RWPE2 (cell line): Measurements from ENCODE around the gene MYO6.

Experiments used
- ATAC-seq: fragments of 200-7000 bp; cut with Tn5 transposase; 3 replicates; pipeline ENCODE4 v1.9.1; 2021; ENCODE audit warnings: low read depth
- DNase-seq: peaks from one replicate; pipeline ENCODE4 v3.0.0-alpha.2; 2020; ENCODE audit warnings: low spot score
- H3K27ac ChIP-seq: fragments of 450-650 bp; 2 replicates; pipeline ENCODE4 v1.5.1; 2017; ENCODE audit warnings: mild to moderate bottlenecking; ENCODE audit not compliant: poor library complexity, severe bottlenecking
- H3K27me3 ChIP-seq: fragments of 250-450 bp; sonication (Bioruptor Pico); 2 replicates; pipeline ENCODE4 v1.5.1; 2021; ENCODE audit warnings: mild to moderate bottlenecking, moderate library complexity; ENCODE audit not compliant: insufficient read depth, poor library complexity, severe bottlenecking
- H3K36me3 ChIP-seq: fragments of 250-450 bp; sonication (Bioruptor Pico); 2 replicates; pipeline ENCODE4 v1.5.1; 2020; ENCODE audit warnings: low read depth, mild to moderate bottlenecking, moderate library complexity
- H3K4me1 ChIP-seq: fragments of 250-450 bp; sonication (Bioruptor Pico); 2 replicates; pipeline ENCODE4 v1.5.1; 2021; ENCODE audit warnings: mild to moderate bottlenecking, moderate library complexity; ENCODE audit not compliant: insufficient read depth, poor library complexity, severe bottlenecking
- H3K4me3 ChIP-seq: fragments of 250-450 bp; sonication (Bioruptor Pico); 2 replicates; pipeline ENCODE4 v1.5.1; 2021; ENCODE audit warnings: mild to moderate bottlenecking, moderate library complexity; ENCODE audit not compliant: severe bottlenecking
- H3K9me3 ChIP-seq: fragments of 250-450 bp; sonication (Bioruptor Pico); 2 replicates; pipeline ENCODE4 v1.5.1; 2021; ENCODE audit warnings: mild to moderate bottlenecking, moderate library complexity; ENCODE audit not compliant: severe bottlenecking
- TF ChIP-seq, protein P1 (sequence below): fragments of 450-650 bp; IDR thresholded peaks from one replicate; pipeline ENCODE4 v1.5.1; 2017; ENCODE audit warnings: mild to moderate bottlenecking, moderate library complexity; ENCODE audit not compliant: poor library complexity, severe bottlenecking

MYO6 gene

DNA sequence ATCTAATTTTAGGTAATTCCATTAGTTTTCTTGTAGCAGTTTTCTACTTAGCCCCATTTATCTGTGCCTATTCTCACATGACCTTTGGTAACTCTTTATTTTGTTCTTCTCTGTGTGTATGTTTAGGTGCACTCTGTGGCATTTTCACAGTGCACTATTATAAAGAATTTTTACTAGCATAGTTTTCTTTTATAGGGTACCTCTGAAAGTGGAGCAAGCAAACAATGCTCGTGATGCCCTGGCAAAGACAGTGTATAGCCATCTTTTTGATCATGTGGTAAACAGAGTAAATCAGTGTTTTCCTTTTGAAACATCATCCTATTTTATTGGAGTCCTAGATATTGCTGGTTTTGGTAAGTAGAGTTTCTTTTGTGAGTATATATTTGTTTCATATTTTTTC lies 107.9 kb downstream of the MYO6 start:
- Histone ChIP-seq H3K4me3 (no peak overlapping the region), H3K27ac (no peak overlapping the region), H3K4me1 (peaks cover 5% of the 10 kb centered on the region), H3K36me3 (peaks cover 23% of the 10 kb centered on the region), H3K27me3 (no peaks in the 10 kb centered on the region), H3K9me3 (no peaks in the 10 kb centered on the region)
- TF ChIP-seq, protein P1, sequence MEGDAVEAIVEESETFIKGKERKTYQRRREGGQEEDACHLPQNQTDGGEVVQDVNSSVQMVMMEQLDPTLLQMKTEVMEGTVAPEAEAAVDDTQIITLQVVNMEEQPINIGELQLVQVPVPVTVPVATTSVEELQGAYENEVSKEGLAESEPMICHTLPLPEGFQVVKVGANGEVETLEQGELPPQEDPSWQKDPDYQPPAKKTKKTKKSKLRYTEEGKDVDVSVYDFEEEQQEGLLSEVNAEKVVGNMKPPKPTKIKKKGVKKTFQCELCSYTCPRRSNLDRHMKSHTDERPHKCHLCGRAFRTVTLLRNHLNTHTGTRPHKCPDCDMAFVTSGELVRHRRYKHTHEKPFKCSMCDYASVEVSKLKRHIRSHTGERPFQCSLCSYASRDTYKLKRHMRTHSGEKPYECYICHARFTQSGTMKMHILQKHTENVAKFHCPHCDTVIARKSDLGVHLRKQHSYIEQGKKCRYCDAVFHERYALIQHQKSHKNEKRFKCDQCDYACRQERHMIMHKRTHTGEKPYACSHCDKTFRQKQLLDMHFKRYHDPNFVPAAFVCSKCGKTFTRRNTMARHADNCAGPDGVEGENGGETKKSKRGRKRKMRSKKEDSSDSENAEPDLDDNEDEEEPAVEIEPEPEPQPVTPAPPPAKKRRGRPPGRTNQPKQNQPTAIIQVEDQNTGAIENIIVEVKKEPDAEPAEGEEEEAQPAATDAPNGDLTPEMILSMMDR, result no peak
- ATAC-seq (no peak), DNase-seq (no peak)

- no peaks in the 10 kb centered on the region for H3K27me3 ChIP-seq
- no peak for ATAC-seq
These were observed 114.0 kb downstream of the MYO6 start for GRCh38 chr6:75863001-75863400.

DNA sequence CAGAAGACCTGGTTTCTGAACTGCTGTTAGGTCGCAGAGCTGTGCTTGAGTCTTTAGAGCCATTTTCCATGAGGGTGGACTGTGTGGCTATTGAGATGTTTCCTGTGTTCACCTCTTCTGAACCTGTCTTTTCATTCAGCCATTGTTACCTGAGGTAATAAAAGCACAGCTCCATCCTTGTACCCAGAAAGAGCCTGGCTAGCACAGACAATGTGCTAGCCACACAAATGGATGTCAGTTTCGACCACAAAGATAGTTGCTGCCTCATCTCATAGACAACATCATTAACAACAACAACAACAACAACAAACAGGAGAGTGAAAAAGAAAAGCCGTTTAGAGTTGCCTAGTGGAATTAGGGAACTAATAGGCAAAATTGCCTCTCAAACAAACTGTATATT lies 114.7 kb downstream of the MYO6 start:
- TF ChIP-seq, protein P1, result no peak
- ATAC-seq, result no peak
- DNase-seq, result no peak
- no peak overlapping the region for H3K4me3 ChIP-seq
- H3K4me1 ChIP-seq, result no peaks in the 10 kb centered on the region
- no peaks in the 10 kb centered on the region for H3K27me3 ChIP-seq
- no peak overlapping the region for H3K27ac ChIP-seq
- H3K9me3 ChIP-seq, result no peaks in the 10 kb centered on the region
- H3K36me3 ChIP-seq, result peaks cover 36% of the 10 kb centered on the region

More at GRCh38 chr6:75863001-75863400, 114.0 kb downstream of the MYO6 start:
- no peaks in the 10 kb centered on the region for H3K9me3 ChIP-seq
- H3K27ac ChIP-seq, result no peak overlapping the region
- TF ChIP-seq, protein P1, result no peak
- peaks cover 41% of the 10 kb centered on the region for H3K36me3 ChIP-seq
- no peak for DNase-seq
- H3K4me3 ChIP-seq, result no peak overlapping the region
- no peaks in the 10 kb centered on the region for H3K4me1 ChIP-seq

DNA sequence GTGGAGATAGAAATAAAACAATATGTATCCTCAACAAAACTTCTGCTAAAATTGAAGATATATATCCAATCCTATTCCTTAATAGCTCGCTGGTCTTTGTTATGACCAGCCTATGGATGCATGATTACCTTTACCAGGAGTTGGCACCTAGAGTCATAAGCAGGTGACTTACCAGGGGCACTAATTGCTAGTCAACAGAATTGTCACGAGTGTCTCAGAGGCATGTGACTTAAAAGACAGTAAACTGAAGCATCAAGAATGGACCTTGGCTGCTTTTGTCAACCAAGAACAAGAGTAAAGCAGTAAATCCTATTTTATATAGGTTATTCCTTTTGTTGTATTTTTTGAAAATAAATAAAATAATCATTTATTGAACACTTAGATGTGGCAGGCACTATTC lies 115.4 kb downstream of the MYO6 start:
- Histone ChIP-seq H3K27me3 (no peaks in the 10 kb centered on the region), H3K27ac (no peak overlapping the region), H3K4me3 (no peak overlapping the region), H3K9me3 (no peaks in the 10 kb centered on the region), H3K4me1 (no peaks in the 10 kb centered on the region), H3K36me3 (peaks cover 39% of the 10 kb centered on the region)
- TF ChIP-seq, protein P1, result no peak
- DNase-seq, result no peak
- ATAC-seq, result no peak

DNA sequence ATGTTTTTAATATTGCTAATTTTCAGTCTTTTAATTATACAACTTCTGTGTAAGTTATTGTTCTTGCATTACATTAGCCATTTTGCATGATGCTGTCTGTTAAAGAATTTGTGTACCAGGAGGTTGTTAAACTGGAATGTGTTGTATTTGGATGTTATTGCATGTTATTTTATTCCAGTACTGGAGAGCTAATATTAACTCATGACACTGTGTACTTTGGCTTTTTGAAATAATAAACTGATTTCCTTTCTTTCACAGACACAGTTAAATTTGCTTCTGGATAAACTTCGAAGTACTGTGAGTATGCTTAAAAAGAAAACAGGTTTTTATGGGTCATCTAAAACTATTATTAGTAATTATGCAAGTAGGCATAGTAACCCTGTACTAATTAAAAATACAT lies 121.3 kb downstream of the MYO6 start:
- TF ChIP-seq, protein P1, result no peak
- H3K4me1 ChIP-seq, result no peaks in the 10 kb centered on the region
- no peak for DNase-seq
- no peak overlapping the region for H3K27ac ChIP-seq
- no peak for ATAC-seq
- H3K36me3 ChIP-seq, result peaks cover 43% of the 10 kb centered on the region
- no peak overlapping the region for H3K4me3 ChIP-seq
- H3K9me3 ChIP-seq, result no peaks in the 10 kb centered on the region
- H3K27me3 ChIP-seq, result no peaks in the 10 kb centered on the region
